ENCODE results near the gene NEDD4.

GRCh38 chr15:55958349-55958748 lies 35.1 kb downstream of the NEDD4 start:
- TF ChIP-seq, protein P1, sequence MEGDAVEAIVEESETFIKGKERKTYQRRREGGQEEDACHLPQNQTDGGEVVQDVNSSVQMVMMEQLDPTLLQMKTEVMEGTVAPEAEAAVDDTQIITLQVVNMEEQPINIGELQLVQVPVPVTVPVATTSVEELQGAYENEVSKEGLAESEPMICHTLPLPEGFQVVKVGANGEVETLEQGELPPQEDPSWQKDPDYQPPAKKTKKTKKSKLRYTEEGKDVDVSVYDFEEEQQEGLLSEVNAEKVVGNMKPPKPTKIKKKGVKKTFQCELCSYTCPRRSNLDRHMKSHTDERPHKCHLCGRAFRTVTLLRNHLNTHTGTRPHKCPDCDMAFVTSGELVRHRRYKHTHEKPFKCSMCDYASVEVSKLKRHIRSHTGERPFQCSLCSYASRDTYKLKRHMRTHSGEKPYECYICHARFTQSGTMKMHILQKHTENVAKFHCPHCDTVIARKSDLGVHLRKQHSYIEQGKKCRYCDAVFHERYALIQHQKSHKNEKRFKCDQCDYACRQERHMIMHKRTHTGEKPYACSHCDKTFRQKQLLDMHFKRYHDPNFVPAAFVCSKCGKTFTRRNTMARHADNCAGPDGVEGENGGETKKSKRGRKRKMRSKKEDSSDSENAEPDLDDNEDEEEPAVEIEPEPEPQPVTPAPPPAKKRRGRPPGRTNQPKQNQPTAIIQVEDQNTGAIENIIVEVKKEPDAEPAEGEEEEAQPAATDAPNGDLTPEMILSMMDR (conservative IDR thresholded peaks at IDR 0.05; ENCODE audit: low read depth, low read length), result no peak
- TF ChIP-seq, protein P2, sequence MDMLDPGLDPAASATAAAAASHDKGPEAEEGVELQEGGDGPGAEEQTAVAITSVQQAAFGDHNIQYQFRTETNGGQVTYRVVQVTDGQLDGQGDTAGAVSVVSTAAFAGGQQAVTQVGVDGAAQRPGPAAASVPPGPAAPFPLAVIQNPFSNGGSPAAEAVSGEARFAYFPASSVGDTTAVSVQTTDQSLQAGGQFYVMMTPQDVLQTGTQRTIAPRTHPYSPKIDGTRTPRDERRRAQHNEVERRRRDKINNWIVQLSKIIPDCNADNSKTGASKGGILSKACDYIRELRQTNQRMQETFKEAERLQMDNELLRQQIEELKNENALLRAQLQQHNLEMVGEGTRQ (IDR thresholded peaks at IDR 0.05; ENCODE audit: low read depth, low read length), result no peak
- TF ChIP-seq RFX5 (IDR thresholded peaks at IDR 0.05; ENCODE audit: low read depth, low read length) (no peak), POLR2A (IDR thresholded peaks at IDR 0.05; ENCODE audit: low read depth, low read length) (no peak)

Data from IMR-90 (cell line).